ENCODE results near the gene TAF10.

The TAF10 gene

DNA sequence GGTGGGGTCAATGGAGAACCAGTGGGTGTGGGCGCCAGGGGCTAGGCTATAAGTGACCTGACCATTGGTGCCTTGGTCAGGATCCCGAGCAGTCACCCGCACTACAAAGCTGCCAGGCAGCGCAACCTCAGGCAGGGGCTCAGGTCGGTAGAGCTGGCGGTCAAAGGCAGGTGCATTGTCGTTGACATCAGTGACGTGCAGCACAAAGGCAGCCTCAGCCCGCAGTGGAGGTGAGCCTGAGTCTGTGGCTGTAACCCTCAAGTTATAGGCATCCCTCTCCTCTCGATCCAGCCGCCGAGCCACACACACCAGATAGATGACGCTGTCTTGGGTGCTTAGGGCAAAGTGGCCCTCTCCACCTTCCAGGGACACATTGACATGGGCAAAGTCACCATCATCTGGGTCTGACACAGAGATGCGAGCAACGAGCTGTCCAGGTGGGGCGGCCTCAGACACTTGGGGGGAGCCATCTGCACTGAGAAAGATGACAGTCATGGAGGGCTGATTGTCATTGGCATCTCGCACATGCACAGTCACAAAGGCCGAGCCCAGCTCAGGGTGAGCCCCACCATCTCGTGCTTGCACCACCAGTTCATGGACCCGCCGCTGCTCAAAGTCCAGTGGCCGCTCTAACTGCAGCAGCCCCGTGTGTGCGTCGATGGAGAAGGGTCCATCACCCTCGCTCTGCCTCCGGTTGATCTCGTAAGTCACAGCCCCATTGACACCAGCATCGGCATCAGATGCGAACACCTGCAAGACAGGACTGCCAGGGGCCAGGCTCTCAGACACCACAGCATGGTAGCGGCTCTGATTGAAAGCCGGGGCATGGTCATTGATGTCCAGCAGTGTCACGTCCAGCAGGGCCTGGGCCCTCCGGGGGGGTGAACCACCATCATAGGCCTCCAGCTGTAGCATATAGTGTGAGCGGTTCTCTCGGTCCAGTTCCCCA lies 28.3 kb upstream of the TAF10 start:
- no peak for DNase-seq

GRCh38 chr11:6638429-6638828 lies 26.4 kb upstream of the TAF10 start:
- no peak for DNase-seq

DNA sequence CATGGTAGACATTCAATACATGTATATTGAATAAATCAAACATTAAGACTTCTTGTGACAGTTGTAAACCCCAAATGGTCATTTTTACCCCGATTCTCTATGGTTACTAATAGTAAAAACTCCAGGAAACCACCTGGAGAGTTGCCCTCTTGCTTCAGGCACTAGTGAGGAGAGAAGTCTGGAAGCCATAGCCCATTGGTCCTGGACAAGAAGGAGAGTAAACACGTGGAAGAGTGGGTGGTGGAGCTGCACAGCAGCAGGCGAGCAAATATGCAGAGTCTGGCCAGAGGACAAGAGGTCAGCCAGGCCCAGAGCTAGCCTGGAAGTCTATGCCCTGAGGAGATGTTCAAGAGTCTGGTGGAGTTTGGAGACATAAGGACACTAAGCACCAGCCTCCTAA lies 25.9 kb upstream of the TAF10 start:
- no peak for DNase-seq

DNA sequence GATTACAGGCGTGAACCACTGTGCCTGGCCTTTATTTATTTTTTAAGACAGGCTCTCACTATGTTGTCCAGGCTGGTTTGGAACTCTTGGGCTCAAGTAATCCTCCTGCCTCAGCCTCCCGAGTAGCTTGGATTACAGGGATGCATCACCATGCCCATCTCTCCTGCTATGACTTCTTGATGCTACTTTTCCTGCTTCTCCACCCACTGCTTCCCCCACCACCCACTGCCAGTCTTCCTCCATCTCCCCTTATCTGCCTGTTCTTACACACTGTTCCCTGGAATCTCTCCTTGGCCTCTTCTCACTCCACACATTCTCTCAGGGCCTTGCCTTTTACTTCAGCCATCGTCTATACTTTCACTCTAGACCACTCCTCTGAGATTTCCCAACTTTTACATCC lies 24.5 kb upstream of the TAF10 start:
- no peak for DNase-seq

GRCh38 chr11:6635082-6635932 lies 23.3 kb upstream of the TAF10 start:
- DNase-seq = no peak

DNA sequence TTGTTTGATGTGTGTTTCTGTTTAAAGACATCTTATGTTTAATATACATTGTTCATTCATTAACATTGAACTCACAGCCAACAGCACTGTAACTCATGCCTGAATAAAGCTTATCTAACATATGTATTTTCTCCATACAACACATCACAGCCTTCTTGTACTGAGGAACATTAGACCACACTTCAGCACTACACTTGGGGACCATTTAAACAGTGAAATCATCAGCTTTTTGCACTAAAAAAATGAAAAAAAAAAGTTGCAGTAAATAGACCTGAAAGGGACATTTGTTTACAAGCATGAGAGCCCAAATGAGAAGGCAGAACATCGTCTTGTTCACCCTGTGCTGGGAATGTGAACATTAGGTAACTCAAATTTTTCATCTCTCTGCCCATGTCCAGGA lies 22.5 kb upstream of the TAF10 start:
- DNase-seq = no peak

GRCh38 chr11:6633422-6634408 lies 21.7 kb upstream of the TAF10 start:
- DNase-seq = no peak

GRCh38 chr11:6632116-6633073 lies 20.4 kb upstream of the TAF10 start:
- DNase-seq = no peak

- DNase-seq = no peak
Measured at GRCh38 chr11:6631361-6631890, 19.4 kb upstream of the TAF10 start.

DNA sequence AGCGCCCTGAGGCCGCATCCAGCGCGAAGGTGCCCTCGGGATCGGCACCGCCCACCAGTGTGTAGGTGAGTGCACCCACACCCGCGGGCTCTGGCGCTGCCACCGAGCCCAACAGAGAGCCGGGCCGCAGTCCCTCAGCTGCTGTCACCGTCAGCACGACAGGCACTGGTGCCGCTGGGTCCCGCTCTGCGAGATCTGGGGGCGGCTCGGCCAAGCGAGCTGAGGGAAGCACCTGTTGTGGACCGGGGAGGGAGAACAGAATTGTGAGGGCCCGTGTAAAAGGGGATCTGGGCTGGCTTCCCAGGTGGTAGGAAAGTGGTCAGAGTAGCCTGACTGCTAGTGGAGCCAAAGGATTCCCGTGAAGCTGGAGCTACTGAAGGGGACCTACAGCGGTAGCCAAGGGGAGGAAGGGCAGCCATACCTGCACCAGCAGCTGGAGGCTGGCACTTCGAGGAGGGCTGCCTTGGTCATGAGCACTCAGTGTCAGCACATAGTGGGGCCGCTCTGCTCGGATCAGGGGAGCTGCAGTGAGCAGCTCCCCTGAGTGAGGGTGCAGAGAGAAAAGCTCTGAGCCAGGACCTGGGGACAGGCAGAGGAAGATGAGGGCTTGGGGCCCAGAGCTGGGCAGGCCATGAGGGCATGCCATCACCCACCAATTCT lies 18.7 kb upstream of the TAF10 start:
- DNase-seq = no peak

- no peak for DNase-seq
Measured at GRCh38 chr11:6629892-6630631, 18.0 kb upstream of the TAF10 start.

DNA sequence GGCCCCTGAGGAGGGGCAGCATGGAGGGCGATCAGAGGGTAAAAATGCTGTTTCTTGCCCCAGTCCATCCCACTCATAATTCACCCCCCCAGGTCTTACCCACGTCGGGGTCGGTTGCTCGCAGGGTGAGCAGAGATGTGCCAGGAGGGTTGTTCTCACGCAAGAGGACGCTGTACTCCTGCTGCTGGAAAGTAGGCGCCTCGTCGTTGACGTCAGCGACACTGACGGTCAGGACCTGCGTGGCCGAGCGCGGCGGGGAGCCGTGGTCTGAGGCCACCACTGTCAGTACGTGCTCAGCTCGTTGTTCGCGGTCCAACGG lies 17.5 kb upstream of the TAF10 start:
- no peak for DNase-seq

- DNase-seq = no peak
Measured at GRCh38 chr11:6628526-6628925, 16.5 kb upstream of the TAF10 start.

- peak; percentile 52 for DNase-seq
Measured at GRCh38 chr11:6627762-6628241, 15.8 kb upstream of the TAF10 start.

GRCh38 chr11:6626971-6627761 lies 15.2 kb upstream of the TAF10 start:
- no peak for DNase-seq

DNA sequence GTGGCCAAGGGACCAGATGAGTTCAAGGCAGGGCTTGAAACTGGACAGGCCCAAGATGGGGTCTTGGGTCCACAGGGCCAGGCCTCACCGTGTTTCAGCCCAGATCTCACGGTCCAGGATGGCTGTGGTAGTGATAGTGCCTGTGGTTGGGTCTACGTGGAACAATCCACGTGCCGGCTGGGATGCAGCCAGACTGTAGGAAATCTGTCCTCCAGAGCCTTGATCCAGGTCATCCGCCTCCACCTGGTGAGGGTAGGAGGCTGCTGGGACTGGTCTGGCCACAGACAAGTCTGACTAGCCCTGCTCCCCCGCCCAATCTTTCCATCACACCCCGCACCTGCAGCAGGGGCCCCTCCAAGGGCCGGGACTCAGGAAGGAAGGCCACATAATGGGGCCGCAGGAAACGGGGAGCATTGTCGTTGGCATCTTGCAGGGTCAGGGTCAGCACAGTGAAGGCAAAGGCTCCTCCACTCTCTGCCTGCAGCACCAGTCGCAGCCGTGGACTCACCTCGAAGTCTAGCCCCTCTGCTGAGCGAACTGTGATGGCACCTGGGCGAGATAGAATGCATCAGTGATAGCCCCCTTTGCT lies 13.9 kb upstream of the TAF10 start:
- no peak for DNase-seq

GRCh38 chr11:6625156-6625831 lies 13.3 kb upstream of the TAF10 start:
- DNase-seq = no peak
